ENCODE measurements around the gene RSRC1.

DNA sequence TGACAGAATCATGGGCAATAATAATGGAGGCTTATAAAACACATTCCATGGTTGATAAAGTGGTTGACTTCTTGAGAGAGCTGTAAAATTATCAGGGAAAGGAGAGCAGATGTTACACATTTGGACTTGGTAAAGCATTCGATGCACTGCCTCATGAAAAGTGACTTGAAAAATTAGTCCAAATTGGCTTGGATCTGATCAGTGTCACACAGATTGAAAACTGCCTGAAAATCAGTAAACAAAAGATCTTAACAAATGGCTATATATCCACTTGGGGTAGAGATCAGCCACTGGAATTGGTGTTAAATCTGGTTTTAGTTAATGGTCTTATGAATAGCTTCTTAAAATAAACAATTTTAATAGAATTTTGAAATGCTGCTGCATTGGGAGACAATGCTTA is 24.0 kb upstream of the RSRC1 start:
- TF ChIP-seq, protein P1, sequence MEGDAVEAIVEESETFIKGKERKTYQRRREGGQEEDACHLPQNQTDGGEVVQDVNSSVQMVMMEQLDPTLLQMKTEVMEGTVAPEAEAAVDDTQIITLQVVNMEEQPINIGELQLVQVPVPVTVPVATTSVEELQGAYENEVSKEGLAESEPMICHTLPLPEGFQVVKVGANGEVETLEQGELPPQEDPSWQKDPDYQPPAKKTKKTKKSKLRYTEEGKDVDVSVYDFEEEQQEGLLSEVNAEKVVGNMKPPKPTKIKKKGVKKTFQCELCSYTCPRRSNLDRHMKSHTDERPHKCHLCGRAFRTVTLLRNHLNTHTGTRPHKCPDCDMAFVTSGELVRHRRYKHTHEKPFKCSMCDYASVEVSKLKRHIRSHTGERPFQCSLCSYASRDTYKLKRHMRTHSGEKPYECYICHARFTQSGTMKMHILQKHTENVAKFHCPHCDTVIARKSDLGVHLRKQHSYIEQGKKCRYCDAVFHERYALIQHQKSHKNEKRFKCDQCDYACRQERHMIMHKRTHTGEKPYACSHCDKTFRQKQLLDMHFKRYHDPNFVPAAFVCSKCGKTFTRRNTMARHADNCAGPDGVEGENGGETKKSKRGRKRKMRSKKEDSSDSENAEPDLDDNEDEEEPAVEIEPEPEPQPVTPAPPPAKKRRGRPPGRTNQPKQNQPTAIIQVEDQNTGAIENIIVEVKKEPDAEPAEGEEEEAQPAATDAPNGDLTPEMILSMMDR (IDR thresholded peaks at IDR 0.05; ENCODE audit: low read length): no peak
- TF ChIP-seq EZH2 (IDR thresholded peaks at IDR 0.05; ENCODE audit: borderline replicate concordance, low read length): no peak
